Activated naive CD4-positive, alpha-beta T cell treated with anti-CD3 and anti-CD28 coated beads, Interleukin-2, amount 10 ng/mL, durations not matched to agents 7 days and 5 days (primary cell): Measurements from ENCODE around the gene SFT2D1.
"Not testable (repeated sequence)": the region's sequence is repeated elsewhere in the genome, so short reads cannot be mapped to it uniquely, and the experiment has no call there.

Experiments used
- CTCF ChIA-PET: fragments of 350-600 bp; sonication (Branson Sonifier 250); formaldehyde crosslinking; loops from one replicate; lab custom pipeline; 2021; ENCODE audit warnings: antibody characterized with exemption; lab: Charles Lee
- DNase-seq: peaks from one replicate; pipeline ENCODE4 v3.0.0-alpha.2; 2020
- H3K27ac Mint-ChIP-seq: one replicate; pipeline ENCODE4 v1.8.0; 2021; ENCODE audit warnings: mild to moderate bottlenecking, moderate library complexity, mixed read lengths
- H3K27me3 Mint-ChIP-seq: one replicate; pipeline ENCODE4 v1.8.0; 2021; ENCODE audit warnings: mild to moderate bottlenecking, mixed read lengths
- H3K36me3 Mint-ChIP-seq: one replicate; pipeline ENCODE4 v1.8.0; 2021; ENCODE audit warnings: mixed read lengths
- H3K4me1 Mint-ChIP-seq: one replicate; pipeline ENCODE4 v1.8.0; 2021; ENCODE audit warnings: mixed read lengths
- H3K4me3 Mint-ChIP-seq: one replicate; pipeline ENCODE4 v1.8.0; 2021; ENCODE audit warnings: mild to moderate bottlenecking, moderate library complexity, mixed read lengths
- H3K9me3 Mint-ChIP-seq: one replicate; pipeline ENCODE4 v1.8.0; 2021; ENCODE audit warnings: mixed read lengths

Gene SFT2D1

GRCh38 chr6:166379103-166379586, 36.8 kb upstream of the SFT2D1 start:
- no peaks in the 10 kb centered on the region for H3K9me3 Mint-ChIP-seq
- no peaks in the 10 kb centered on the region for H3K36me3 Mint-ChIP-seq
- H3K27me3 Mint-ChIP-seq = no peaks in the 10 kb centered on the region
- DNase-seq = no peak
- H3K27ac Mint-ChIP-seq = no peak overlapping the region
- peaks cover 19% of the 10 kb centered on the region for H3K4me1 Mint-ChIP-seq
- H3K4me3 Mint-ChIP-seq = no peak overlapping the region
- CTCF ChIA-PET = interaction anchor here (0.7 to 5.0 kb wide), 8 partner anchors 20 to 146 kb away, joined by 3 to 34 read pairs (median 4); no protein-coding TSS in a partner anchor

- H3K27ac Mint-ChIP-seq = no peak overlapping the region
- H3K9me3 Mint-ChIP-seq = no peaks in the 10 kb centered on the region
- no peaks in the 10 kb centered on the region for H3K36me3 Mint-ChIP-seq
- H3K4me1 Mint-ChIP-seq = peaks cover 13% of the 10 kb centered on the region
- CTCF ChIA-PET = interaction anchor here (1.9 to 5.0 kb wide), 2 partner anchors 22 to 64 kb away, joined by 8 to 30 read pairs; no protein-coding TSS in a partner anchor
- H3K4me3 Mint-ChIP-seq = no peak overlapping the region
- no peak for DNase-seq
- no peaks in the 10 kb centered on the region for H3K27me3 Mint-ChIP-seq
Measured at GRCh38 chr6:166377721-166378120, 35.4 kb upstream of the SFT2D1 start.

GRCh38 chr6:166375013-166375412, 32.7 kb upstream of the SFT2D1 start:
- Mint-ChIP-seq H3K27me3 (no peaks in the 10 kb centered on the region), H3K4me3 (no peak overlapping the region), H3K36me3 (no peaks in the 10 kb centered on the region), H3K4me1 (peaks cover 3% of the 10 kb centered on the region), H3K9me3 (no peaks in the 10 kb centered on the region), H3K27ac (no peak overlapping the region)
- no peak for DNase-seq
- CTCF ChIA-PET = no interaction called here

DNA sequence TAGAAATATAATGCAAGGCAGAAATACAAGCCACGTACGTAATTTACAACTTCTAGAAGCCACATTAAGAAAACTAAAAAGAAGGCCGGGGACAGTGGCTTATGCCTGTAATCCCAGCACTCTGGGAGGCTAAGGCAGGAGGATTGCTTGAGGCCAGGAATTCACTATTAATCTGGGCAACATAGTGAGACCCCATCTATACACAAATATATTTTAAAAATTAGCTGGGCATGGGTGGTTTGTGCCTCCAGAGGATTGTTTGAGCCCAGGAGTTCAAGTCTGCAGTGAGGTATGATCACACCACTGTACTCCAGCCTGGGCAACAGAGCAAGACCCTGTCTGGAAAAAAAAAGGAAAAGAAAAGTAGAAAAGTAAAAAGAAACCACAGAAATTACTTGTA, 28.1 kb upstream of the SFT2D1 start:
- no peaks in the 10 kb centered on the region for H3K27me3 Mint-ChIP-seq
- H3K36me3 Mint-ChIP-seq = peaks cover 5% of the 10 kb centered on the region
- no peak overlapping the region for H3K27ac Mint-ChIP-seq
- H3K4me1 Mint-ChIP-seq = peaks cover 4% of the 10 kb centered on the region
- no peaks in the 10 kb centered on the region for H3K9me3 Mint-ChIP-seq
- no peak overlapping the region for H3K4me3 Mint-ChIP-seq
- DNase-seq = no peak
- CTCF ChIA-PET = no interaction called here

GRCh38 chr6:166369782-166370181, 27.4 kb upstream of the SFT2D1 start:
- H3K4me1 Mint-ChIP-seq = peaks cover 4% of the 10 kb centered on the region
- no peaks in the 10 kb centered on the region for H3K27me3 Mint-ChIP-seq
- no peak overlapping the region for H3K4me3 Mint-ChIP-seq
- CTCF ChIA-PET = no interaction called here
- H3K27ac Mint-ChIP-seq = no peak overlapping the region
- DNase-seq = no peak
- H3K9me3 Mint-ChIP-seq = no peaks in the 10 kb centered on the region
- H3K36me3 Mint-ChIP-seq = peaks cover 5% of the 10 kb centered on the region

- Mint-ChIP-seq H3K4me1 (peaks cover 4% of the 10 kb centered on the region), H3K4me3 (no peak overlapping the region), H3K27me3 (no peaks in the 10 kb centered on the region), H3K9me3 (no peaks in the 10 kb centered on the region), H3K27ac (no peak overlapping the region), H3K36me3 (peaks cover 9% of the 10 kb centered on the region)
- CTCF ChIA-PET = no interaction called here
- no peak for DNase-seq
Measured at GRCh38 chr6:166366921-166367320, 24.6 kb upstream of the SFT2D1 start.

DNA sequence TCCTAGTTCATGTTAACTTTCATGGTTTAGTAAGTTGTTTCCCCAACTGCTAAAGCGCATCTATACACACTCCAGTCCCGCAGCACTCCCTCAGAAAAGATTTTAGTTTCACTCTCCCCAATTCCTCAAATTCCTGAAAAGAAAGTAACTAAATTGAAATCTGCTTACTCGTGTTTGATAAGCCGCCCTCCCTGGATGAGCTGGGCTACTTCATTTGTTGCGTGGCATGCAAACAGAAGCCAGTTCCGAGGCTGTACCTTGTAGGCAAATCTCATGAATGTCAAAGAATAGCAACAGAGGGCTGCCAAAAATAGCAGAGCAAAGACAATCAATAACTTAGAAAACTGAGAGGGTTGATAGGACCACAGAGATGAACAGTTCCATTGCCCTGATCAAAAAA, 23.5 kb upstream of the SFT2D1 start:
- no peak for DNase-seq
- Mint-ChIP-seq H3K36me3 (peaks cover 9% of the 10 kb centered on the region), H3K9me3 (no peaks in the 10 kb centered on the region), H3K27ac (no peak overlapping the region), H3K4me1 (peaks cover 4% of the 10 kb centered on the region), H3K4me3 (no peak overlapping the region), H3K27me3 (no peaks in the 10 kb centered on the region)
- CTCF ChIA-PET = interaction anchor here (0.9 kb wide), 1 partner anchor 16 kb away, joined by 3 read pairs; no protein-coding TSS in a partner anchor

DNA sequence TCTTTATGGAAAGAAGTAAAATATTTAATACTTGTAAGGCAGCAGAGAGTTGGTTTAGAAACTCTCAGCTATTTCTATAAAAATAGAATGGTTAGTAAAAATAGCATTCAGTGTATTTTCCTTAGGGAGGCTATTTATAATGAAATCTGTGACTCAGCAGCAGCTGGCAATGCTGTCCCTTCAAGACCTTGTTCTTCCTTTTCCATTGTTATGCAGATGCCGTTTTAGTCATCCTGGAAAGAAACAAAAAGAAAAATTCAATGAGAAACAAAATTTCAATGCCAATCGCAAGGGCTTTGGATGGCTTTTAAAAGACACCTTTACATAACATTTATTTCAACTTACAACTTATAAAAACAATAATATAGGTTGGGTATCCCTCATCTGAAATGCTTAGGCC, 22.9 kb upstream of the SFT2D1 start:
- no peak overlapping the region for H3K4me3 Mint-ChIP-seq
- peaks cover 9% of the 10 kb centered on the region for H3K36me3 Mint-ChIP-seq
- no peak overlapping the region for H3K27ac Mint-ChIP-seq
- CTCF ChIA-PET = interaction anchor here (0.9 kb wide), 1 partner anchor 16 kb away, joined by 3 read pairs; no protein-coding TSS in a partner anchor
- no peaks in the 10 kb centered on the region for H3K9me3 Mint-ChIP-seq
- no peak for DNase-seq
- peaks cover 4% of the 10 kb centered on the region for H3K4me1 Mint-ChIP-seq
- H3K27me3 Mint-ChIP-seq = peaks cover 4% of the 10 kb centered on the region

- H3K4me3 Mint-ChIP-seq = no peak overlapping the region
- H3K27me3 Mint-ChIP-seq = peaks cover 9% of the 10 kb centered on the region
- CTCF ChIA-PET = no interaction called here
- H3K9me3 Mint-ChIP-seq = no peaks in the 10 kb centered on the region
- H3K36me3 Mint-ChIP-seq = peaks cover 9% of the 10 kb centered on the region
- no peak overlapping the region for H3K27ac Mint-ChIP-seq
- DNase-seq = no peak
- no peaks in the 10 kb centered on the region for H3K4me1 Mint-ChIP-seq
Measured at GRCh38 chr6:166364456-166364855, 22.1 kb upstream of the SFT2D1 start.

DNA sequence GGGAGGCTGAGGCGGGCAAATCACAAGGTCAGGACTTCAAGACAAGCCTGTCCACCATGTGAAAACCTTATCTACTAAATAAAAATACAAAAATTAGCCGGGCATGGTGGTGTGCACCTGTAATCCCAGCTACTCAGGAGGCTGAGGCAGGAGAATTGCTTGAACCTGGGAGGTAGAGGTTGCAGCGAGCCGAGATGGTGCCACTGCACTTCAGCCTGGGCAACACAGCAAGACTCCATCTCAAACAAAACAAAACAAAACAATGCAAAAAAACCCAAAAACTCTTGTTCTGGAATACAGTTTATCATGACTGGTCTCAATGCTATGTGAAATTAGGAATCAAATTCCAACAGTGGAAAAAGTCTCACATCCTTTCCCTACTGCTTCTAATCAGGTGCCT, 20.1 kb upstream of the SFT2D1 start:
- H3K9me3 Mint-ChIP-seq, H3K4me3 Mint-ChIP-seq, CTCF ChIA-PET, DNase-seq, H3K36me3 Mint-ChIP-seq, H3K4me1 Mint-ChIP-seq, H3K27ac Mint-ChIP-seq: not testable (repeated sequence)
- H3K27me3 Mint-ChIP-seq = peaks cover 23% of the 10 kb centered on the region

DNA sequence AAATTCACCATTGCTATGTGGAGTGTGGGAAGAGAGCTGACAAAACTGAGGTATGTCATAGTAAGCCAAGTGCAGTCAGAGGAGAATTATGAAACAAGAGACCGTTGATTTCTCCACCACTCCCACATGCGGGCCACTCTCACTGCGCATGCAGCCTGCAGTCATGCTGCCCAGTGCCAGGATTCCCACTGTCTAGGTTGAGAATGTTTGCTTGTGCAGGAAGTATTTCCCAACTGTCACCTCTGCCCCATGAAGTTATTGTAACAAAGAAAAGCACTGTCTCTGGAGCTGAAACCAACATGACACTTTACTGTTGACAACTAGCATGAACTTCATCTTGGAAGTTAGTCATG, 18.7 kb upstream of the SFT2D1 start:
- H3K36me3 Mint-ChIP-seq = peaks cover 6% of the 10 kb centered on the region
- H3K27ac Mint-ChIP-seq = no peak overlapping the region
- H3K4me3 Mint-ChIP-seq = no peak overlapping the region
- no peak for DNase-seq
- H3K4me1 Mint-ChIP-seq = no peaks in the 10 kb centered on the region
- CTCF ChIA-PET = no interaction called here
- H3K27me3 Mint-ChIP-seq = peaks cover 31% of the 10 kb centered on the region
- no peaks in the 10 kb centered on the region for H3K9me3 Mint-ChIP-seq

DNA sequence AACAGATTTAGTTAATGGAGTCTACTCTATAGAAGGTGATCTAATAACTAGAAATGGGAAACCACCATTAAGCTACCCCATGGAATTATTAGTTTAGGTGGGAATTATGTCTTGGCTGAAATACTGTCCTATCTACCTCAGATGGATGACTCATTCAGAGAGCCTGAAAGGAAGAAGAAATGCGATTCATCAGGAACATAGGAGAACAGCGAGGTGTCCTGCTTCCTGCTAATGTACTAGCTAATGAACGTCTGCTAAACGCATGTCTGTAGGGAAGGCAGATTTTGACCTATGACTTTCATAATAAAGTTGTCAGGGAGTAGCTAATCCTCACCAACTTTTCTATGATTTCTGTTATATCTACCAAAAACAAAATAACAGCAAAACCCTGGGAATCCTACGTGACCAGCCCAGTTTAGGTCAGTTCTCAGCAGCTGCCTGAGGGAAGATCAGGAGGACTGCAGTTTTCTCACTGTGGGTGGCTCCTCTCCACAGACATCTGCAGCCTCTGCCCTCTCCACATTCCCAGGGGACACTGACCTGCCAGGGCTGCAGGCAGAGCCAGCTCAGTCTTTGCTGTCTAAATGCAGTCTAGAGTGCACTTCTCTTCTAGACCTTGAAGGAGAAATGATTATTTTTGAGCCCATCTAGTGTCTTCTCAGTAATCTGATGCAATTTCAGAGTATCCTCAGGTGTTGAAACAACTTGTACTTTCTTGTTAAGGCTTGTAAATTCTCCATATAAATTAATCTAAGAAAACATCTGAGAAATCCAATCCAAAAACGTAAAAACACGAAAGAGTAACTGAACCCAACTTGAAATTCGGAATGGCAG, 18.1 kb upstream of the SFT2D1 start:
- CTCF ChIA-PET = no interaction called here
- Mint-ChIP-seq H3K27ac (no peak overlapping the region), H3K4me3 (no peak overlapping the region), H3K36me3 (peaks cover 4% of the 10 kb centered on the region), H3K4me1 (no peaks in the 10 kb centered on the region), H3K9me3 (no peaks in the 10 kb centered on the region), H3K27me3 (peaks cover 35% of the 10 kb centered on the region)
- no peak for DNase-seq

DNA sequence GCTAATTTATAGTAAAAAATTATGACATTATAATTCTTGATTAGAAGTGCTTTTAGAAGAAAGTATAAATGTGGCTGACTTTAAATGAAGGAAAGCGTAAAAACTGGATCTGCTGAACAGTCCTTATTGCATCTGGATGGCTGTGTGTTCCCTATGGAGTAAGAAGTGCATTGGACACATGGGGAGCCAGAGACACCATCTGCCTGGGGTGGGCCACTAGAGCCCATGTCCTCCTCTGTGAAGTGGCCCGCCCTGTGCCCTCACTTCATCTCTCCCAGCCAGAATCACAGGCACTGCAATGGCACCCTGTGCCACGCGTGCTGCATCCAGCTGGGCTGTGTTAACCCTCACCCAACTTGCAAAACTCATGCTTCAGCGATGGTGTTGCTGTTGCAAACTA, 13.2 kb upstream of the SFT2D1 start:
- Mint-ChIP-seq H3K4me3 (no peak overlapping the region), H3K27me3 (peaks cover 60% of the 10 kb centered on the region), H3K9me3 (no peaks in the 10 kb centered on the region), H3K27ac (no peak overlapping the region), H3K4me1 (peaks cover 4% of the 10 kb centered on the region), H3K36me3 (no peaks in the 10 kb centered on the region)
- DNase-seq = no peak
- CTCF ChIA-PET = interaction anchor here (1.1 kb wide), 1 partner anchor 43 kb away, joined by 4 read pairs; no protein-coding TSS in a partner anchor

- Mint-ChIP-seq H3K27ac (no peak overlapping the region), H3K4me1 (peaks cover 4% of the 10 kb centered on the region), H3K27me3 (peaks cover 62% of the 10 kb centered on the region), H3K4me3 (no peak overlapping the region), H3K36me3 (no peaks in the 10 kb centered on the region), H3K9me3 (no peaks in the 10 kb centered on the region)
- no peak for DNase-seq
- CTCF ChIA-PET = interaction anchor here (1.1 kb wide), 1 partner anchor 42 kb away, joined by 4 read pairs; no protein-coding TSS in a partner anchor
Measured at GRCh38 chr6:166354965-166355364, 12.6 kb upstream of the SFT2D1 start.

GRCh38 chr6:166354143-166354542, 11.8 kb upstream of the SFT2D1 start:
- H3K36me3 Mint-ChIP-seq = no peaks in the 10 kb centered on the region
- no peak overlapping the region for H3K27ac Mint-ChIP-seq
- peaks cover 63% of the 10 kb centered on the region for H3K27me3 Mint-ChIP-seq
- CTCF ChIA-PET = no interaction called here
- no peak for DNase-seq
- H3K4me3 Mint-ChIP-seq = no peak overlapping the region
- no peaks in the 10 kb centered on the region for H3K9me3 Mint-ChIP-seq
- peaks cover 4% of the 10 kb centered on the region for H3K4me1 Mint-ChIP-seq
